Activated T-helper 2 cell treated with anti-CD3 and anti-CD28 coated beads, Interferon-gamma antibody, Interleukin-2, Interleukin-4, amounts not matched to agents 10 μg/mL and 5 μg/mL and 100 μg/mL, durations not matched to agents 14 hours and 24 hours and 36 hours (primary cell): ENCODE data around the gene RNF144A. TPM values are rescaled to one million over a fixed set of nuclear protein-coding genes. Genes with fewer than 3 reads are reported as not detected.

Source experiments
- DNase-seq: peaks from one replicate; pipeline ENCODE4 v3.0.0; 2021; ENCODE audit warnings: low spot score
- H3K27ac Mint-ChIP-seq: one replicate; pipeline ENCODE4 v1.8.0; 2021; ENCODE audit warnings: mixed read lengths
- H3K27me3 Mint-ChIP-seq: one replicate; pipeline ENCODE4 v1.8.0; 2021; ENCODE audit warnings: low read depth, mixed read lengths
- H3K36me3 Mint-ChIP-seq: one replicate; pipeline ENCODE4 v1.8.0; 2021; ENCODE audit warnings: low read depth, mixed read lengths
- H3K4me1 Mint-ChIP-seq: one replicate; pipeline ENCODE4 v1.8.0; 2021; ENCODE audit warnings: low read depth, mixed read lengths
- H3K4me3 Mint-ChIP-seq: one replicate; pipeline ENCODE4 v1.8.0; 2021; ENCODE audit warnings: low read depth, mild to moderate bottlenecking, moderate library complexity, mixed read lengths
- H3K9me3 Mint-ChIP-seq: one replicate; pipeline ENCODE4 v1.8.0; 2021; ENCODE audit warnings: mixed read lengths
- intact Hi-C: fragments of 100-400 bp; cut with micrococcal nuclease; formaldehyde crosslinking; loops from one replicate; pipeline ENCODE4 v1.15.1; 2023
- total RNA-seq: library from RNA; stranded (reverse); gene quantifications from 2 replicates; pipeline ENCODE4 v1.2.3, GENCODE V29; 2022

The RNF144A gene
- total RNA-seq, 1 donor from 2014 or later = 20.0 TPM

- intact Hi-C loops = no loop called here
- H3K27me3 Mint-ChIP-seq = no peaks in the 10 kb centered on the region
- no peak overlapping the region for H3K27ac Mint-ChIP-seq
- no peak for DNase-seq
- H3K4me1 Mint-ChIP-seq = no peaks in the 10 kb centered on the region
- H3K36me3 Mint-ChIP-seq = peaks cover 40% of the 10 kb centered on the region
- no peaks in the 10 kb centered on the region for H3K9me3 Mint-ChIP-seq
- H3K4me3 Mint-ChIP-seq = no peak overlapping the region
These were observed 115.2 kb downstream of the RNF144A start for GRCh38 chr2:7032371-7032770.

GRCh38 chr2:7033136-7033960 lies 116.1 kb downstream of the RNF144A start:
- H3K27me3 Mint-ChIP-seq = no peaks in the 10 kb centered on the region
- H3K27ac Mint-ChIP-seq = no peak overlapping the region
- H3K36me3 Mint-ChIP-seq = peaks cover 47% of the 10 kb centered on the region
- DNase-seq = no peak
- H3K4me3 Mint-ChIP-seq = no peak overlapping the region
- H3K4me1 Mint-ChIP-seq = peaks cover 1% of the 10 kb centered on the region
- no peaks in the 10 kb centered on the region for H3K9me3 Mint-ChIP-seq
- intact Hi-C loops = no loop called here

DNA sequence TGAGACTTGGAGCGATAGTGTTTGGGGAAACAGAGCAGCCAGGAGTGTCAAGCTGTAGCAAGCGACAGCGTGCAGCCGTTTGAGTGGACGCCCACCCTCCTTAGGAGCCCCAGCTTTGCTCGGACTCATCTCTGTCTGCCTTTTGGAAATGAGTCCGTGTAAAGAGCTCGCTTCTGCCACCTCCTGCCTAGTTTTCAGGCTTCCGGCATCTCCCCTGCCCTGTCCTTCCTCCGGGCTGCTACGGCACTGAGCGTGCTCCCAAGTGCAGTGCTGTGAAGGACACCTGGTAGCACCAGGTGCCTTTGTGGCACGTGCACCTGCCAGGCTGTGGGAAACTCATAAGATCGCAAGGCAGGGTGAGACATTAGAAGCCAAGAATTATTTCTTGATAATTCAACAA lies 117.1 kb downstream of the RNF144A start:
- intact Hi-C loops = no loop called here
- Mint-ChIP-seq H3K4me1 (peaks cover 1% of the 10 kb centered on the region), H3K36me3 (peaks cover 53% of the 10 kb centered on the region), H3K27me3 (no peaks in the 10 kb centered on the region), H3K4me3 (no peak overlapping the region), H3K27ac (no peak overlapping the region), H3K9me3 (no peaks in the 10 kb centered on the region)
- DNase-seq = no peak

GRCh38 chr2:7035884-7036283 lies 118.7 kb downstream of the RNF144A start:
- H3K4me1 Mint-ChIP-seq = peaks cover 1% of the 10 kb centered on the region
- H3K27ac Mint-ChIP-seq = no peak overlapping the region
- DNase-seq = no peak
- H3K9me3 Mint-ChIP-seq = no peaks in the 10 kb centered on the region
- peaks cover 54% of the 10 kb centered on the region for H3K36me3 Mint-ChIP-seq
- intact Hi-C loops = loop anchor here (2.0 kb wide), 1 partner anchor 209 kb away; no protein-coding TSS in a partner anchor
- no peak overlapping the region for H3K4me3 Mint-ChIP-seq
- no peaks in the 10 kb centered on the region for H3K27me3 Mint-ChIP-seq

DNA sequence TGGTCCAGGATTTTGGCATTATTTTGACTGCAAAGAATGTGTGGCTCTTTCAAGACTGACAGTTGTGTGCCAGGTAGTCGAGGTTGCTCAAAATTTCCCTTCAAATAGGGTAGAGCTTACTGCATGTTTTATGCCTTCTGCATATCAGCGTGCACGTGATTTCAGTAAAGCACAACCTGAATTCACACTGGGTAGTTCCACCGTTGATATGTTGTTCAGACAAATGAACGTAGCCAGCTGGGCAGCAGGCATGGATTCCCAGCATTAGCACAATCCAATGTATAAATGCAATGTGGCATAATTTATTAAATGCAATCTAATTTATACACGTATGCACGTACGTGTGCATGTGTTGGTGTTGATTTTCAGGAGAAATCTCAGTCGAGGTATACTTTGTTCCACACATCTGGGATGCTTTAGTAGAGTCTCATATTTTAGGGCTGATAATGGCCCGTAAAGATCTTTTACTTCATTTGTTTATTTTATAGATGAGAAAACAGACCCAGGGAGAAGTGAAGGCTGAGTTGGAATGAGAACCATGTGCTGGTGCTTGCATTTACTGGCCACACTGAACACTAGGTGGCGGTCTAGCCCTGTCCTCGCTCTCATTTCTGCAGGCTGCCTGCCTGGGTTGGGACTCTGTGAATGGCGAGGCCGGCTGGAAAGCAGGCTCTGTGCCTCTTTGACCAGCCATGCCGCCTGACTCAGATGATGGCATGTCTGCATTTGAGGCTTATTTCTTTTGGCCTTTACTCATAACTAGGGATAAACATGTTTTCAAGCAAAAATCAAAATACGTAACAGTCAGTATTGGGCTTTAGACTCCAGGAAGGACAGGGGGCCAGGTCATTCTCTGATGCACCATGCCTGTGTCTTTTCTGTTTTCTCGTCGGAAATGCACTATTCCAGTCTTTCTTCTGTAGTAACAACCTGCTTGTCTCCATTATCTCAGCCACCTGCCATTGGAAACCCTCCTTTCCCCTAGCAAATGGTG lies 120.4 kb downstream of the RNF144A start:
- peak; percentile 15 for DNase-seq
- H3K27me3 Mint-ChIP-seq = no peaks in the 10 kb centered on the region
- peaks cover 54% of the 10 kb centered on the region for H3K36me3 Mint-ChIP-seq
- no peak overlapping the region for H3K4me3 Mint-ChIP-seq
- no peak overlapping the region for H3K27ac Mint-ChIP-seq
- intact Hi-C loops = loop anchor here (2.0 kb wide), 1 partner anchor 211 kb away; no protein-coding TSS in a partner anchor
- no peaks in the 10 kb centered on the region for H3K9me3 Mint-ChIP-seq
- peaks cover 1% of the 10 kb centered on the region for H3K4me1 Mint-ChIP-seq

DNA sequence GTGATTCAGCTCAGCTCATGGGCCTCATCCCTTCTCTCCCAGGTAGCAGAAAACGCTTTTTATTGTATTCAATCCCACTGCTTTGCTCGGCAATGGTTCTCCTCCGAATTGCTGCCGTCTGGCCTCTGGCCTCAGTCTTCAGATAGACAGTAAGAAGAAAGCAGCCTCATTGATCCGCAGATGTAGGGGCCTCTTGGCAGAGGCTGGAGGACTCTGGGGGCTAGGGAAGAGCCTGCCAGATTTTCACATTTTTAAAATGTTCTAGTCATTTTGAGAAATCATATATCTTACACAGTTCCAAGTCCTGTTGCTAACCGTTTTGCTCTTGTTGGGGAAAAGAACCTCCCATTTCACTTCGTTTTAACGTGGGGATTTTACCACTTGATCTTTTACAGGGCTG lies 123.3 kb downstream of the RNF144A start:
- DNase-seq = no peak
- peaks cover 45% of the 10 kb centered on the region for H3K36me3 Mint-ChIP-seq
- no peaks in the 10 kb centered on the region for H3K27me3 Mint-ChIP-seq
- peaks cover 1% of the 10 kb centered on the region for H3K4me1 Mint-ChIP-seq
- intact Hi-C loops = no loop called here
- no peak overlapping the region for H3K4me3 Mint-ChIP-seq
- H3K9me3 Mint-ChIP-seq = no peaks in the 10 kb centered on the region
- H3K27ac Mint-ChIP-seq = no peak overlapping the region

DNA sequence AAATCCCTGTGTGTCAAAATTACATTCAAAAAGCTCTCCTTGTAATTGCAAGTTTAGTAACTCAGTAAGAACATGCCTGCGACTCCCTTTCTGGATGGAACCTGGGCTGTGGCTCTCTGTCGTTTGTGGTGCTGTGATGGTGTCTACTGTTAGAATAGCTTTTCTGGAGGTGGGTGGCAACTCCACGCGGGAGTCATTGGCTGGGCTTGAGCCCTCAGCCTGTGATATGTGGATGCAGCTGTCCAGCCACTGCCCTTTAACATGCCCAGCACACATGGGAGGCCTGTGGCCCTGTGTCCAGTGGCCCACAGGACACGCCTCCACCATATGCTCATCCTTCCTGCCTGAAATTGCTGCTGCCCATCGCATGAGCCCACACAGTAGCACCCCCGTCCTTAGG lies 124.2 kb downstream of the RNF144A start:
- H3K27me3 Mint-ChIP-seq = no peaks in the 10 kb centered on the region
- peaks cover 46% of the 10 kb centered on the region for H3K36me3 Mint-ChIP-seq
- intact Hi-C loops = no loop called here
- H3K4me3 Mint-ChIP-seq = no peak overlapping the region
- H3K27ac Mint-ChIP-seq = no peak overlapping the region
- no peak for DNase-seq
- peaks cover 8% of the 10 kb centered on the region for H3K4me1 Mint-ChIP-seq
- no peaks in the 10 kb centered on the region for H3K9me3 Mint-ChIP-seq

DNA sequence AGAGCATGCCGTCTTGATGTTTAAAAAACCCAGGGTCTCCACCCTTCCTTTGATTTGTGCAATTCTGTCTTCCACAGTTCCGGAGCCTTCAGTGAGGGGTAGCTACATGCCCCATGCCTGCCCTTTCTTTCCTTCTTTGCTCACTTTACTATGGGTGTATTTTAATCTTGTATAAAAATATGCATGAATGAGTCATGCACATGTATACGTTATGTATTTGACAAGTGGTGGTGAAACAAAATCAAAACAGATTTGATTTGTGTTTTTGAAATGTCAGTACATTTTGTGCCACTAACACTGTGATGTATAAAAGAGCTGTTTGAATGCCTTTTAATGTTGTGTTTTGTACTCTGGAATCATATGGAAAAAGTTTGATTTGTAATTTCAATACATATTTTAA lies 126.5 kb downstream of the RNF144A start:
- Mint-ChIP-seq H3K4me1 (peaks cover 10% of the 10 kb centered on the region), H3K27me3 (no peaks in the 10 kb centered on the region), H3K9me3 (no peaks in the 10 kb centered on the region), H3K36me3 (peaks cover 50% of the 10 kb centered on the region), H3K4me3 (no peak overlapping the region), H3K27ac (no peak overlapping the region)
- no peak for DNase-seq
- intact Hi-C loops = loop anchor here (1.0 to 2.0 kb wide), 2 partner anchors 146 to 217 kb away; no protein-coding TSS in a partner anchor

- Mint-ChIP-seq H3K4me1 (peaks cover 10% of the 10 kb centered on the region), H3K27ac (no peak overlapping the region), H3K4me3 (no peak overlapping the region), H3K36me3 (peaks cover 45% of the 10 kb centered on the region), H3K27me3 (no peaks in the 10 kb centered on the region), H3K9me3 (no peaks in the 10 kb centered on the region)
- peak; percentile 34 for DNase-seq
- intact Hi-C loops = loop anchor here (1.0 to 2.0 kb wide), 2 partner anchors 147 to 218 kb away; no protein-coding TSS in a partner anchor
These were observed 127.3 kb downstream of the RNF144A start for GRCh38 chr2:7044253-7045250.

DNA sequence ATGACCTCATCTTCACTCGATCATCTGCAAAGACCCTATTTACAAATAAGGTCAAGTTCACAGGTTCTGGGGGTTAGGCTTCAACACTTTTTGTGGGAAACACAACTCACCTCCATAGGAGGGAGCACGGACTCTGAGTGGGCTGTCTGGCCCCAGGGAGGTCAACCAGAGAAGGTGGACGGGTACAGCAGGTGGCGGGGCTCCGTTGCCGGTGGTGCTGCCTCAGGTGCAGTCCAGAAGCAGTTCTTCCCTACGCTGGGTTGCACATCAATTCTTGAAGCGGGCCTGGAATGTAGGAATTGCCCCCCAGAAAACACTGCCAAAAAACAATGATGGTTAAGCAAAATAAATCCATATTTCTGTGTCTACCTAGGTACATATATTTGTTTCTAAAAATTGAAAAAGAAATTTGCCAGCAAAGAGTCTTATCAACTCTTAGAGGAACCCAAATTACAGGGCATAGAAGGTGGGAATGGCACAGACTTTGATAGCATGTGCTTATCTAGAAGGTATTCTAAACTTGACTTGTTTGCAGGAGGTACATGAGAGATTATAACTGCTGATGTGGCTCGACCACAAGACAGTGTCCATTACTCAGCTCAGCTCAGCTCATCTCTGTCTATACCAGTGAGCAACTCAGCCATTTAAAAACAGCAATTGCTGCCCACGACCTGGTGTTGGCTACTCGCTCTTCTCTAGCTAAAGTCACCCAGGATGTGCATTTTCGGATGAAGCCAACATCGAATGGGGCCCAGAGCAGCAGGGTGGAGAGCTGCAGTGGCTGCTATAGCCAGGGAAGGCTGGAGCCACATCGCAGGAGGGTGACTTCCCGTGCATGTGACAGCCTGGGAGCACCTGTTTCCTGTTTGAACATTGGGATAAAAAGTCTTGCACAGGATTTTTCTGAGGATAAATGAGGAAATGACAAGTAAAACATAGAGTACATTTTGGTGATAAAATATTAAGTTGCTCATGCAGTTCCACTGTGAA lies 128.7 kb downstream of the RNF144A start:
- no peaks in the 10 kb centered on the region for H3K9me3 Mint-ChIP-seq
- intact Hi-C loops = loop anchor here (2.0 kb wide), 1 partner anchor 219 kb away; no protein-coding TSS in a partner anchor
- no peak overlapping the region for H3K27ac Mint-ChIP-seq
- no peak overlapping the region for H3K4me3 Mint-ChIP-seq
- peaks cover 38% of the 10 kb centered on the region for H3K36me3 Mint-ChIP-seq
- H3K27me3 Mint-ChIP-seq = no peaks in the 10 kb centered on the region
- H3K4me1 Mint-ChIP-seq = peaks cover 10% of the 10 kb centered on the region
- DNase-seq = no peak

GRCh38 chr2:7047661-7048060 lies 130.4 kb downstream of the RNF144A start:
- H3K27me3 Mint-ChIP-seq = no peaks in the 10 kb centered on the region
- no peak overlapping the region for H3K4me3 Mint-ChIP-seq
- peaks cover 10% of the 10 kb centered on the region for H3K4me1 Mint-ChIP-seq
- intact Hi-C loops = no loop called here
- no peak for DNase-seq
- H3K27ac Mint-ChIP-seq = no peak overlapping the region
- H3K9me3 Mint-ChIP-seq = no peaks in the 10 kb centered on the region
- peaks cover 35% of the 10 kb centered on the region for H3K36me3 Mint-ChIP-seq
